ENCODE results near the gene AP1AR.

Gene AP1AR

GRCh38 chr4:112284166-112284565, 52.6 kb downstream of the AP1AR start:
- Histone ChIP-seq H3K4me1 (ENCODE audit: control insufficient read depth in 2 of 2, insufficient read depth in 1 of 2, low read depth in 1 of 2, low read length in 2 of 2) (peaks cover 2 to 4% of the 10 kb centered on the region in 2 donors), H3K9ac (ENCODE audit: low read depth, low read length, poor library complexity) (no peak overlapping the region), H4K91ac (ENCODE audit: low read depth, low read length, poor library complexity) (no peak overlapping the region), H2AK5ac (ENCODE audit: low read depth, low read length) (no peak overlapping the region), H3K9me3 (replicated peaks in 1 of 2; ENCODE audit: control insufficient read depth in 2 of 2, insufficient read depth in 1 of 2, low read depth in 1 of 2, low read length in 2 of 2) (peaks cover 2 to 7% of the 10 kb centered on the region in 2 donors), H2BK15ac (ENCODE audit: low read length) (no peak overlapping the region), H3K4ac (ENCODE audit: low read length) (no peak overlapping the region), H3K36me3 (replicated peaks in 1 of 2; ENCODE audit: control insufficient read depth in 2 of 2, insufficient read depth in 2 of 2, low read length in 2 of 2) (no peaks in the 10 kb centered on the region), H2BK12ac (ENCODE audit: low read length) (no peak overlapping the region), H2AFZ (ENCODE audit: low read length) (peak overlapping the region; percentile 98), H3K23ac (ENCODE audit: low read depth, low read length, poor library complexity) (no peak overlapping the region), H3K18ac (ENCODE audit: low read length) (no peak overlapping the region), H3K4me3 (ENCODE audit: low read length in 2 of 2) (no peak overlapping the region), H2BK5ac (ENCODE audit: low read length) (no peak overlapping the region), H3K79me1 (ENCODE audit: low read depth, low read length) (no peaks in the 10 kb centered on the region), H4K8ac (ENCODE audit: low read depth, low read length) (no peak overlapping the region), H3K27me3 (ENCODE audit: control insufficient read depth in 3 of 3, insufficient read depth in 3 of 3, low read depth in 1 of 3, low read length in 3 of 3) (peaks cover 0 to 16% (median 0%) of the 10 kb centered on the region in 3 experiments), H3K27ac (replicated peaks; ENCODE audit: low read length) (no peak overlapping the region), H3K4me2 (ENCODE audit: insufficient read depth, low read length, poor library complexity, severe bottlenecking) (peak overlapping the region; percentile 23), H3K14ac (ENCODE audit: low read length) (no peak overlapping the region), H2BK120ac (ENCODE audit: low read depth, low read length) (no peak overlapping the region)
- no peak for DNase-seq (ENCODE audit: low spot score)
- WGBS, 2 donors (ENCODE audit: extremely low coverage in 2 of 2, insufficient read length in 2 of 2, insufficient replicate concordance in 1 of 2) = no CpG with 5 or more reads among the region's 6 CpGs

- H3K4me1 ChIP-seq (ENCODE audit: control insufficient read depth in 2 of 2, insufficient read depth in 1 of 2, low read depth in 1 of 2, low read length in 2 of 2) = peaks cover 2 to 4% of the 10 kb centered on the region in 2 donors
- no peaks in the 10 kb centered on the region for H3K36me3 ChIP-seq (replicated peaks in 1 of 2; ENCODE audit: control insufficient read depth in 2 of 2, insufficient read depth in 2 of 2, low read length in 2 of 2)
- H2BK5ac ChIP-seq (ENCODE audit: low read length) = peak overlapping the region; percentile 66
- H2BK12ac ChIP-seq (ENCODE audit: low read length) = no peak overlapping the region
- no peaks in the 10 kb centered on the region for H3K79me1 ChIP-seq (ENCODE audit: low read depth, low read length)
- WGBS, 2 donors (ENCODE audit: extremely low coverage in 2 of 2, insufficient read length in 2 of 2, insufficient replicate concordance in 1 of 2) = no CpG with 5 or more reads among the region's 15 CpGs
- H4K8ac ChIP-seq (ENCODE audit: low read depth, low read length) = no peak overlapping the region
- peaks cover 0 to 16% (median 0%) of the 10 kb centered on the region in 3 experiments for H3K27me3 ChIP-seq (ENCODE audit: control insufficient read depth in 3 of 3, insufficient read depth in 3 of 3, low read depth in 1 of 3, low read length in 3 of 3)
- no peak overlapping the region for H3K14ac ChIP-seq (ENCODE audit: low read length)
- H3K18ac ChIP-seq (ENCODE audit: low read length) = peak overlapping the region; percentile 69
- H3K9ac ChIP-seq (ENCODE audit: low read depth, low read length, poor library complexity) = no peak overlapping the region
- H3K27ac ChIP-seq (replicated peaks; ENCODE audit: low read length) = no peak overlapping the region
- H3K23ac ChIP-seq (ENCODE audit: low read depth, low read length, poor library complexity) = no peak overlapping the region
- H2AFZ ChIP-seq (ENCODE audit: low read length) = peak overlapping the region; percentile 98
- no peak overlapping the region for H2BK120ac ChIP-seq (ENCODE audit: low read depth, low read length)
- no peak overlapping the region for H2BK15ac ChIP-seq (ENCODE audit: low read length)
- no peak overlapping the region for H4K91ac ChIP-seq (ENCODE audit: low read depth, low read length, poor library complexity)
- H2AK5ac ChIP-seq (ENCODE audit: low read depth, low read length) = no peak overlapping the region
- no peak overlapping the region for H3K4ac ChIP-seq (ENCODE audit: low read length)
- peak overlapping the region; percentile 93 for H3K4me2 ChIP-seq (ENCODE audit: insufficient read depth, low read length, poor library complexity, severe bottlenecking)
- H3K9me3 ChIP-seq (replicated peaks in 1 of 2; ENCODE audit: control insufficient read depth in 2 of 2, insufficient read depth in 1 of 2, low read depth in 1 of 2, low read length in 2 of 2) = peaks cover 2 to 7% of the 10 kb centered on the region in 2 donors
- peak overlapping the region; percentile 59 to 71 for H3K4me3 ChIP-seq (ENCODE audit: low read length in 2 of 2)
- no peak for DNase-seq (ENCODE audit: low spot score)
These were observed 53.2 kb downstream of the AP1AR start for GRCh38 chr4:112284662-112285411.

GRCh38 chr4:112287258-112287989, 55.8 kb downstream of the AP1AR start:
- Histone ChIP-seq H2BK120ac (ENCODE audit: low read depth, low read length) (no peak overlapping the region), H3K4me1 (ENCODE audit: control insufficient read depth in 2 of 2, insufficient read depth in 1 of 2, low read depth in 1 of 2, low read length in 2 of 2) (peaks cover 2 to 4% of the 10 kb centered on the region in 2 donors), H3K4me2 (ENCODE audit: insufficient read depth, low read length, poor library complexity, severe bottlenecking) (no peak overlapping the region), H2BK15ac (ENCODE audit: low read length) (no peak overlapping the region), H3K9ac (ENCODE audit: low read depth, low read length, poor library complexity) (no peak overlapping the region), H3K4me3 (ENCODE audit: low read length in 2 of 2) (no peak overlapping the region), H3K14ac (ENCODE audit: low read length) (no peak overlapping the region), H3K18ac (ENCODE audit: low read length) (no peak overlapping the region), H3K27me3 (ENCODE audit: control insufficient read depth in 3 of 3, insufficient read depth in 3 of 3, low read depth in 1 of 3, low read length in 3 of 3) (peaks cover 0 to 24% (median 0%) of the 10 kb centered on the region in 3 experiments), H2BK12ac (ENCODE audit: low read length) (no peak overlapping the region), H3K9me3 (replicated peaks in 1 of 2; ENCODE audit: control insufficient read depth in 2 of 2, insufficient read depth in 1 of 2, low read depth in 1 of 2, low read length in 2 of 2) (peaks cover 1 to 4% of the 10 kb centered on the region in 2 donors), H4K8ac (ENCODE audit: low read depth, low read length) (no peak overlapping the region), H3K27ac (replicated peaks; ENCODE audit: low read length) (no peak overlapping the region), H3K79me1 (ENCODE audit: low read depth, low read length) (no peaks in the 10 kb centered on the region), H2AFZ (ENCODE audit: low read length) (peak overlapping the region; percentile 29), H2AK5ac (ENCODE audit: low read depth, low read length) (no peak overlapping the region), H3K36me3 (replicated peaks in 1 of 2; ENCODE audit: control insufficient read depth in 2 of 2, insufficient read depth in 2 of 2, low read length in 2 of 2) (no peaks in the 10 kb centered on the region), H4K91ac (ENCODE audit: low read depth, low read length, poor library complexity) (no peak overlapping the region), H3K4ac (ENCODE audit: low read length) (no peak overlapping the region), H3K23ac (ENCODE audit: low read depth, low read length, poor library complexity) (no peak overlapping the region), H2BK5ac (ENCODE audit: low read length) (no peak overlapping the region)
- no CpG with 5 or more reads among the region's 8 CpGs for WGBS, 2 donors (ENCODE audit: extremely low coverage in 2 of 2, insufficient read length in 2 of 2, insufficient replicate concordance in 1 of 2)
- no peak for DNase-seq (ENCODE audit: low spot score)

GRCh38 chr4:112288455-112288854, 56.9 kb downstream of the AP1AR start:
- H3K4me2 ChIP-seq (ENCODE audit: insufficient read depth, low read length, poor library complexity, severe bottlenecking) = no peak overlapping the region
- no peak overlapping the region for H2AK5ac ChIP-seq (ENCODE audit: low read depth, low read length)
- H3K23ac ChIP-seq (ENCODE audit: low read depth, low read length, poor library complexity) = no peak overlapping the region
- H3K18ac ChIP-seq (ENCODE audit: low read length) = no peak overlapping the region
- no peak overlapping the region for H4K8ac ChIP-seq (ENCODE audit: low read depth, low read length)
- H2AFZ ChIP-seq (ENCODE audit: low read length) = no peak overlapping the region
- no peak overlapping the region for H4K91ac ChIP-seq (ENCODE audit: low read depth, low read length, poor library complexity)
- no peak overlapping the region for H2BK12ac ChIP-seq (ENCODE audit: low read length)
- H3K4me3 ChIP-seq (ENCODE audit: low read length in 2 of 2) = no peak overlapping the region
- no CpG with 5 or more reads among the region's 3 CpGs for WGBS, 2 donors (ENCODE audit: extremely low coverage in 2 of 2, insufficient read length in 2 of 2, insufficient replicate concordance in 1 of 2)
- no peak overlapping the region for H2BK120ac ChIP-seq (ENCODE audit: low read depth, low read length)
- no peak overlapping the region for H3K14ac ChIP-seq (ENCODE audit: low read length)
- H3K4me1 ChIP-seq (ENCODE audit: control insufficient read depth in 2 of 2, insufficient read depth in 1 of 2, low read depth in 1 of 2, low read length in 2 of 2) = peaks cover 2 to 4% of the 10 kb centered on the region in 2 donors
- no peaks in the 10 kb centered on the region for H3K79me1 ChIP-seq (ENCODE audit: low read depth, low read length)
- no peak overlapping the region for H2BK5ac ChIP-seq (ENCODE audit: low read length)
- no peak for DNase-seq (ENCODE audit: low spot score)
- H3K9me3 ChIP-seq (replicated peaks in 1 of 2; ENCODE audit: control insufficient read depth in 2 of 2, insufficient read depth in 1 of 2, low read depth in 1 of 2, low read length in 2 of 2) = peaks cover 0 to 4% of the 10 kb centered on the region in 2 donors
- peaks cover 0 to 24% (median 0%) of the 10 kb centered on the region in 3 experiments for H3K27me3 ChIP-seq (ENCODE audit: control insufficient read depth in 3 of 3, insufficient read depth in 3 of 3, low read depth in 1 of 3, low read length in 3 of 3)
- no peak overlapping the region for H2BK15ac ChIP-seq (ENCODE audit: low read length)
- no peak overlapping the region for H3K9ac ChIP-seq (ENCODE audit: low read depth, low read length, poor library complexity)
- H3K4ac ChIP-seq (ENCODE audit: low read length) = no peak overlapping the region
- H3K27ac ChIP-seq (replicated peaks; ENCODE audit: low read length) = no peak overlapping the region
- no peaks in the 10 kb centered on the region for H3K36me3 ChIP-seq (replicated peaks in 1 of 2; ENCODE audit: control insufficient read depth in 2 of 2, insufficient read depth in 2 of 2, low read length in 2 of 2)

Data from neuronal stem cell (in vitro differentiated cells).